ENCODE data around the gene PLPPR1. TPM values are rescaled to one million over a fixed set of nuclear protein-coding genes. Genes with fewer than 3 reads are reported as not detected.

Gene PLPPR1
- total RNA-seq, 4 donors from 2014 or later = 0.27 to 0.42 TPM; not detected in 2

DNA sequence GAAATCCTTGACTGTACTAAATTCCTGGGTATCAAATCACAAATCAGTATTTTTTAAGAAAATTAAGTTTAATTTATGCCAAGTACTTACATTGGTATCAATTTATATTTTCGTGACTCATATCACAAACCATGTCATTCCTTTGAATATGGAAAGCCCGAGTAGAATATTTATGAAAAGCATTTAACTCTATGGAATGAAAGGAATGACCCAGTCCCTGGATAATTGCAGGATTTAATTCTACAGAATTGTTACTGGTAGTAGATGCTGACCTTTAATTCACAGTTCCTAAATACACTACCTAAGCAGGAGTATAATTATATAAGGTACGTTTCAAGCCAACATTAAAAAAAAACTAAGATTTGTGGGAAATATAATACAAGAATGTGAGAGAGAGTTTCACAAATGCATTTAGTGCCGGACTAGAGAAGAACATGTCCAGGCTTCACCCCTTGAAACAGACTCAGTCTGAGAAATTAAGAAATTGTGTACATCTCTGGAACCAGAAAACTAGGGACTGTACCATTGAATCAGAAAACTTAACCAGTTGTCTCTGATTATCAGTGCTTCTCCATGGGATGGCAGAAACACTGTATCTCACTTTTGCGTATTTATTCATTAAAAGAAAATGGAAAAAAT is 28.5 kb upstream of the PLPPR1 start:
- Histone ChIP-seq H3K4me3 (no peak overlapping the region), H3K27ac (no peak overlapping the region), H3K9me3 (no peaks in the 10 kb centered on the region), H3K27me3 (no peaks in the 10 kb centered on the region), H3K36me3 (no peaks in the 10 kb centered on the region), H3K4me1 (no peaks in the 10 kb centered on the region)
- WGBS, 2 donors (ENCODE audit: low coverage in 1 of 2) = 62 to 70% methylated on average over 5 of the region's 5 CpGs
- TF ChIP-seq EP300 (IDR thresholded peaks at IDR 0.05) = no peak
- TF ChIP-seq POLR2AphosphoS5 (IDR thresholded peaks at IDR 0.05) = no peak
- TF ChIP-seq CTCF (IDR thresholded peaks at IDR 0.05) = no peak
- TF ChIP-seq POLR2A (IDR thresholded peaks at IDR 0.05) = no peak
- no peak for ATAC-seq

- TF ChIP-seq EP300 (IDR thresholded peaks at IDR 0.05) (no peak), CTCF (IDR thresholded peaks at IDR 0.05) (no peak), POLR2A (IDR thresholded peaks at IDR 0.05) (no peak), POLR2AphosphoS5 (IDR thresholded peaks at IDR 0.05) (no peak)
- H3K9me3 ChIP-seq = peaks cover 0 to 17% (median 0%) of the 10 kb centered on the region in 3 donors
- H3K27me3 ChIP-seq = no peaks in the 10 kb centered on the region
- no peaks in the 10 kb centered on the region for H3K4me1 ChIP-seq
- H3K27ac ChIP-seq = no peak overlapping the region
- ATAC-seq = no peak
- H3K36me3 ChIP-seq = no peaks in the 10 kb centered on the region
- 71 to 79% methylated on average over 3 of the region's 3 CpGs for WGBS, 2 donors (ENCODE audit: low coverage in 1 of 2)
- H3K4me3 ChIP-seq = no peak overlapping the region
Observed at GRCh38 chr9:101005246-101005645, 23.3 kb upstream of the PLPPR1 start.

DNA sequence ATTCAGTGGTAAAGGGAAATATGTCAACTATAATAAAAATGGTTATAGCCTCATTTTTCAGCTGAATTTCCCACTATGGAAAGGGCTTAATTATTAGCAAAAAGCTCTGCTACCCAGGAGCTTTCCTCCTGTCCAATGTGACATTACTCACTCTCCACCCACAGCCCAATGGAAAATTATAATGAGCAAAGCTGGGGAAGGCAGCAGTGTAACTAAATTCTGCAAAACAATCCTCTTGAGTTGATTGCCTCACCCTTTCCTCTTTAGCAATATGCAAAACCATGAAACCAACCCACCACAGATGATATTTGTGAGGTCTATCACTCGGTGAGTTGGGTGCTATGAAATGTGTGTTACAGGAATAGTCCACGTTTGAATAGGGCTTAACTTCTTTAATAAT is 14.0 kb upstream of the PLPPR1 start:
- WGBS, 2 donors (ENCODE audit: low coverage in 1 of 2) = 44 to 50% methylated on average over 2 of the region's 2 CpGs
- TF ChIP-seq CTCF (IDR thresholded peaks at IDR 0.05) (no peak), POLR2AphosphoS5 (IDR thresholded peaks at IDR 0.05) (no peak), POLR2A (IDR thresholded peaks at IDR 0.05) (no peak), EP300 (IDR thresholded peaks at IDR 0.05) (no peak)
- no peak for ATAC-seq
- no peak overlapping the region for H3K4me3 ChIP-seq
- no peaks in the 10 kb centered on the region for H3K27me3 ChIP-seq
- H3K4me1 ChIP-seq = no peaks in the 10 kb centered on the region
- no peaks in the 10 kb centered on the region for H3K36me3 ChIP-seq
- no peaks in the 10 kb centered on the region for H3K9me3 ChIP-seq
- no peak overlapping the region for H3K27ac ChIP-seq

- H3K36me3 ChIP-seq = no peaks in the 10 kb centered on the region
- ATAC-seq = no peak
- no peak overlapping the region for H3K27ac ChIP-seq
- TF ChIP-seq POLR2AphosphoS5 (IDR thresholded peaks at IDR 0.05) = no peak
- no peak for TF ChIP-seq POLR2A (IDR thresholded peaks at IDR 0.05)
- no peak for TF ChIP-seq CTCF (IDR thresholded peaks at IDR 0.05)
- no peak for TF ChIP-seq EP300 (IDR thresholded peaks at IDR 0.05)
- peaks cover 5% of the 10 kb centered on the region for H3K27me3 ChIP-seq
- no peaks in the 10 kb centered on the region for H3K9me3 ChIP-seq
- WGBS, 2 donors (ENCODE audit: low coverage in 1 of 2) = no CpG with 5 or more reads among the region's 2 CpGs
- H3K4me1 ChIP-seq = no peaks in the 10 kb centered on the region
- H3K4me3 ChIP-seq = no peak overlapping the region
Observed at GRCh38 chr9:101018467-101018866, 10.1 kb upstream of the PLPPR1 start.

- H3K9me3 ChIP-seq = no peaks in the 10 kb centered on the region
- ATAC-seq = no peak
- no peak overlapping the region for H3K27ac ChIP-seq
- TF ChIP-seq EP300 (IDR thresholded peaks at IDR 0.05) (no peak), POLR2A (IDR thresholded peaks at IDR 0.05) (no peak), CTCF (IDR thresholded peaks at IDR 0.05) (no peak), POLR2AphosphoS5 (IDR thresholded peaks at IDR 0.05) (no peak)
- peaks cover 23% of the 10 kb centered on the region for H3K27me3 ChIP-seq
- H3K36me3 ChIP-seq = no peaks in the 10 kb centered on the region
- no peak overlapping the region for H3K4me3 ChIP-seq
- no peaks in the 10 kb centered on the region for H3K4me1 ChIP-seq
Observed at GRCh38 chr9:101022704-101023103, 5.8 kb upstream of the PLPPR1 start.

Measured in gastroesophageal sphincter (tissue), 4 donors.